Measurements from ENCODE around the gene GOLIM4. TPM values are rescaled to one million over a fixed set of nuclear protein-coding genes. Genes with fewer than 3 reads are reported as not detected.

Gene GOLIM4
- polyA plus RNA-seq, 5 donors = 63.6 to 88.7 (median 76.2) TPM

- no peak for DNase-seq
These were observed 94.5 kb downstream of the GOLIM4 start for GRCh38 chr3:168001244-168001643.

- DNase-seq = no peak
These were observed 97.5 kb downstream of the GOLIM4 start for GRCh38 chr3:167998253-167998652.

- no peak for DNase-seq
These were observed 99.2 kb downstream of the GOLIM4 start for GRCh38 chr3:167996514-167996913.

- no peak for DNase-seq
These were observed 103.3 kb downstream of the GOLIM4 start for GRCh38 chr3:167992381-167992780.

GRCh38 chr3:167991213-167991612, 104.5 kb downstream of the GOLIM4 start:
- no peak for DNase-seq

- no peak for DNase-seq
These were observed 105.7 kb downstream of the GOLIM4 start for GRCh38 chr3:167989999-167990398.

GRCh38 chr3:167989066-167989465, 106.7 kb downstream of the GOLIM4 start:
- DNase-seq = no peak

- no peak for DNase-seq
These were observed 112.1 kb downstream of the GOLIM4 start for GRCh38 chr3:167983583-167983982.

GRCh38 chr3:167978486-167978885, 117.2 kb downstream of the GOLIM4 start:
- no peak for DNase-seq

- DNase-seq = no peak
These were observed 117.7 kb downstream of the GOLIM4 start for GRCh38 chr3:167978071-167978470.

GRCh38 chr3:167976516-167977361, 119.0 kb downstream of the GOLIM4 start:
- peak; percentile 12 to 18 for DNase-seq

GRCh38 chr3:167973901-167974300, 121.8 kb downstream of the GOLIM4 start:
- DNase-seq = no peak

- no peak for DNase-seq
These were observed 122.7 kb downstream of the GOLIM4 start for GRCh38 chr3:167973046-167973445.

- DNase-seq = no peak
These were observed 123.2 kb downstream of the GOLIM4 start for GRCh38 chr3:167972502-167972901.

- no peak for DNase-seq
These were observed 126.2 kb downstream of the GOLIM4 start for GRCh38 chr3:167969548-167969947.

GRCh38 chr3:167967257-167968036, 128.3 kb downstream of the GOLIM4 start:
- DNase-seq = no peak

Data from right lung (tissue), 5 donors.